SK-N-MC (cell line): ENCODE measurements around the gene DDX51.
"Not testable (repeated sequence)": the region's sequence is repeated elsewhere in the genome, so short reads cannot be mapped to it uniquely, and the experiment has no call there.

Experiments used
- DNase-seq: peaks from one replicate; pipeline ENCODE4 v3.0.0-alpha.2; 2011; ENCODE audit warnings: low read depth, low spot score
- H3K27ac ChIP-seq: fragments of 200-600 bp; sonication (generic); 2 replicates; pipeline ENCODE4 v1.5.1; 2016; ENCODE audit warnings: mixed run types
- H3K36me3 ChIP-seq: fragments of 200-600 bp; sonication (generic); 2 replicates; pipeline ENCODE4 v1.6.1; 2017; ENCODE audit warnings: antibody characterized with exemption, low read length, mixed read lengths; ENCODE audit not compliant: insufficient read depth
- H3K4me3 ChIP-seq: fragments of 200-600 bp; sonication (generic); 2 replicates; pipeline ENCODE4 v1.5.1; 2016
- H3K9ac ChIP-seq: fragments of 200-600 bp; sonication (generic); 2 replicates; pipeline ENCODE4 v1.8.0; 2017; ENCODE audit warnings: mixed run types, mixed read lengths; ENCODE audit not compliant: insufficient read length
- H3K9me3 ChIP-seq: fragments of 200-600 bp; sonication (generic); 2 replicates; pipeline ENCODE4 v1.6.1; 2017; ENCODE audit warnings: low read depth, mild to moderate bottlenecking, antibody characterized with exemption, low read length, moderate library complexity, mixed read lengths
- EZH2 ChIP-seq: fragments of 200-600 bp; sonication (generic); IDR thresholded peaks from one replicate; pipeline ENCODE4 v1.6.1; 2017; ENCODE audit warnings: antibody characterized with exemption
- FOXP2 ChIP-seq: optimal IDR thresholded peaks from 2 replicates; pipeline ENCODE3; 2011; ENCODE audit warnings: mild to moderate bottlenecking, moderate library complexity; ENCODE audit not compliant: insufficient read depth; ENCODE audit errors: extremely low read length, control extremely low read depth
- POLR2AphosphoS5 ChIP-seq: IDR thresholded peaks from 2 replicates; pipeline ENCODE4 v1.6.1; 2012; ENCODE audit warnings: mild to moderate bottlenecking, low read depth, low read length, borderline replicate concordance

Gene DDX51

GRCh38 chr12:132111654-132112304, 32.3 kb downstream of the DDX51 start:
- Histone ChIP-seq H3K27ac (no peak overlapping the region), H3K9me3 (no peaks in the 10 kb centered on the region), H3K4me3 (no peak overlapping the region), H3K36me3 (peaks cover 5% of the 10 kb centered on the region; the same call in 1 of the 2 replicates), H3K9ac (no peak overlapping the region)
- TF ChIP-seq POLR2AphosphoS5 (no peak), FOXP2 (no peak), EZH2 (no peak)
- DNase-seq, result no peak

GRCh38 chr12:132110677-132111076, 33.4 kb downstream of the DDX51 start:
- Histone ChIP-seq H3K36me3 (peaks cover 5% of the 10 kb centered on the region; the same call in 1 of the 2 replicates), H3K27ac (no peak overlapping the region), H3K4me3 (no peak overlapping the region), H3K9me3 (no peaks in the 10 kb centered on the region), H3K9ac (no peak overlapping the region)
- no peak for TF ChIP-seq FOXP2
- DNase-seq, result no peak

GRCh38 chr12:132109741-132110140, 34.4 kb downstream of the DDX51 start:
- no peak for DNase-seq
- Histone ChIP-seq H3K36me3 (peaks cover 4% of the 10 kb centered on the region; the same call in 1 of the 2 replicates), H3K27ac (no peak overlapping the region), H3K4me3 (no peak overlapping the region), H3K9ac (no peak overlapping the region), H3K9me3 (no peaks in the 10 kb centered on the region)
- TF ChIP-seq EZH2 (no peak), POLR2AphosphoS5 (no peak), FOXP2 (no peak)

GRCh38 chr12:132108211-132108832, 35.8 kb downstream of the DDX51 start:
- TF ChIP-seq POLR2AphosphoS5, result no peak
- TF ChIP-seq EZH2, result no peak
- no peak for TF ChIP-seq FOXP2
- H3K9ac ChIP-seq, result no peak overlapping the region
- H3K27ac ChIP-seq, result no peak overlapping the region
- no peaks in the 10 kb centered on the region; the same call in 1 of the 2 replicates for H3K36me3 ChIP-seq
- no peak overlapping the region for H3K4me3 ChIP-seq
- H3K9me3 ChIP-seq, result no peaks in the 10 kb centered on the region
- DNase-seq, result no peak

GRCh38 chr12:132106921-132107320, 37.2 kb downstream of the DDX51 start:
- Histone ChIP-seq H3K27ac (no peak overlapping the region), H3K9me3 (no peaks in the 10 kb centered on the region)

GRCh38 chr12:132105467-132105866, 38.7 kb downstream of the DDX51 start:
- Histone ChIP-seq H3K27ac (no peak overlapping the region), H3K9me3 (no peaks in the 10 kb centered on the region), H3K9ac (no peak overlapping the region), H3K4me3 (no peak overlapping the region), H3K36me3 (no peaks in the 10 kb centered on the region; the same call in 1 of the 2 replicates)
- TF ChIP-seq FOXP2, result no peak
- no peak for TF ChIP-seq EZH2
- no peak for TF ChIP-seq POLR2AphosphoS5
- DNase-seq, result no peak

More at GRCh38 chr12:132106921-132107320, 37.2 kb downstream of the DDX51 start:
- Histone ChIP-seq H3K4me3 (no peak overlapping the region), H3K9ac (no peak overlapping the region), H3K36me3 (no peaks in the 10 kb centered on the region; the same call in 1 of the 2 replicates)
- no peak for TF ChIP-seq POLR2AphosphoS5
- TF ChIP-seq FOXP2, result no peak
- no peak for TF ChIP-seq EZH2
- no peak for DNase-seq

GRCh38 chr12:132103542-132104308, 40.4 kb downstream of the DDX51 start:
- no peak for TF ChIP-seq FOXP2
- TF ChIP-seq EZH2, result no peak
- TF ChIP-seq POLR2AphosphoS5, result no peak
- no peaks in the 10 kb centered on the region for H3K9me3 ChIP-seq
- H3K9ac ChIP-seq, result no peak overlapping the region
- H3K4me3 ChIP-seq, result no peak overlapping the region
- no peak overlapping the region for H3K27ac ChIP-seq
- no peak for DNase-seq
- H3K36me3 ChIP-seq, result no peaks in the 10 kb centered on the region; the same call in 1 of the 2 replicates

GRCh38 chr12:132103072-132103471, 41.0 kb downstream of the DDX51 start:
- not testable (repeated sequence) for H3K36me3 ChIP-seq, DNase-seq, H3K4me3 ChIP-seq, H3K9me3 ChIP-seq, H3K9ac ChIP-seq, H3K27ac ChIP-seq

GRCh38 chr12:132102297-132102696, 41.8 kb downstream of the DDX51 start:
- no peak for DNase-seq
- Histone ChIP-seq H3K36me3 (no peaks in the 10 kb centered on the region; the same call in 1 of the 2 replicates), H3K9ac (no peak overlapping the region), H3K4me3 (no peak overlapping the region), H3K27ac (no peak overlapping the region), H3K9me3 (no peaks in the 10 kb centered on the region)
- no peak for TF ChIP-seq EZH2
- no peak for TF ChIP-seq FOXP2
- no peak for TF ChIP-seq POLR2AphosphoS5
